Ishikawa (cell line): ENCODE results near the gene PPBP.

Experiments
- CEBPB ChIP-seq: IDR thresholded peaks from 2 replicates; pipeline ENCODE4 v1.6.1; 2012
- CREB1 ChIP-seq: IDR thresholded peaks from 2 replicates; pipeline ENCODE4 v1.6.1; 2012; ENCODE audit warnings: low read depth
- EGR1 ChIP-seq: IDR thresholded peaks from 2 replicates; pipeline ENCODE4 v1.6.1; 2012
- EP300 ChIP-seq: IDR thresholded peaks from 2 replicates; pipeline ENCODE4 v1.6.1; 2012; ENCODE audit warnings: borderline replicate concordance
- FOXM1 ChIP-seq: IDR thresholded peaks from 2 replicates; pipeline ENCODE4 v1.6.1; 2012; ENCODE audit warnings: low read depth, borderline replicate concordance
- NFIC ChIP-seq: IDR thresholded peaks from 2 replicates; pipeline ENCODE4 v1.6.1; 2012
- RAD21 ChIP-seq: IDR thresholded peaks from 2 replicates; pipeline ENCODE4 v1.6.1; 2012; ENCODE audit warnings: low read depth
- TAF1 ChIP-seq: IDR thresholded peaks from 2 replicates; pipeline ENCODE4 v1.6.1; 2012; ENCODE audit warnings: low read depth, mild to moderate bottlenecking
- TCF12 ChIP-seq: IDR thresholded peaks from 2 replicates; pipeline ENCODE4 v1.6.1; 2012; ENCODE audit warnings: low read depth
- TEAD4 ChIP-seq: IDR thresholded peaks from 2 replicates; pipeline ENCODE4 v1.6.1; 2012
- YY1 ChIP-seq: IDR thresholded peaks from 2 replicates; pipeline ENCODE4 v1.6.1; 2012; ENCODE audit warnings: low read depth
- ZBTB7A ChIP-seq: IDR thresholded peaks from 2 replicates; pipeline ENCODE4 v1.6.1; 2012; ENCODE audit warnings: low read depth
- TF ChIP-seq, protein P1 (sequence below): IDR thresholded peaks from 2 replicates; pipeline ENCODE4 v1.6.1; 2012
- TF ChIP-seq, protein P2 (sequence below): IDR thresholded peaks from 2 replicates; pipeline ENCODE4 v1.6.1; 2012; ENCODE audit warnings: low read depth, mild to moderate bottlenecking
- TF ChIP-seq, protein P3 (sequence below): IDR thresholded peaks from 2 replicates; pipeline ENCODE4 v1.6.1; 2012

The PPBP gene

DNA sequence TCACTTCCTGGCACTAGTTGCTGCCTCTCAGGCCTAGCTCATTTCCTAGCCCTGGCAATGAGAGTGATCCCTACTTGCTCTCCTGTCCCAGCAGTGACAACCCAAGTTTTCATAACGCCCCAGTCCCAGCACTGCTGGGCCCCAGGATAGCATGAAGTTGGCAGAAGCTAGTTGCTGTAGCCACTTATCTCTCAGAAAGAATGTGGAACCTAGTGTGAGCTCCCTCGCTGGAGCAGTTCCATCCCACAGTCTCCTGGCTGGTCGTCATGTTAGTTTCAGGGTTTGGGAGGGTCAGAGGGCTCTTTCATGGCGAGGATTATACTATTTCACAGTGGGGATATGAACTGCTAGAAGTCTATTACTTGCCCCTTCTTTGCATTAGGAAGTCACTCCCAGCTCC is 11.3 kb downstream of the PPBP start:
- TF ChIP-seq TAF1 (no peak), EGR1 (no peak), EP300 (no peak), ZBTB7A (no peak), TCF12 (no peak), RAD21 (no peak), FOXM1 (no peak), CREB1 (no peak), NFIC (no peak), TEAD4 (no peak), YY1 (no peak), CEBPB (no peak)
- TF ChIP-seq, protein P1, sequence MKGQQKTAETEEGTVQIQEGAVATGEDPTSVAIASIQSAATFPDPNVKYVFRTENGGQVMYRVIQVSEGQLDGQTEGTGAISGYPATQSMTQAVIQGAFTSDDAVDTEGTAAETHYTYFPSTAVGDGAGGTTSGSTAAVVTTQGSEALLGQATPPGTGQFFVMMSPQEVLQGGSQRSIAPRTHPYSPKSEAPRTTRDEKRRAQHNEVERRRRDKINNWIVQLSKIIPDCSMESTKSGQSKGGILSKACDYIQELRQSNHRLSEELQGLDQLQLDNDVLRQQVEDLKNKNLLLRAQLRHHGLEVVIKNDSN, result no peak
- TF ChIP-seq, protein P2, sequence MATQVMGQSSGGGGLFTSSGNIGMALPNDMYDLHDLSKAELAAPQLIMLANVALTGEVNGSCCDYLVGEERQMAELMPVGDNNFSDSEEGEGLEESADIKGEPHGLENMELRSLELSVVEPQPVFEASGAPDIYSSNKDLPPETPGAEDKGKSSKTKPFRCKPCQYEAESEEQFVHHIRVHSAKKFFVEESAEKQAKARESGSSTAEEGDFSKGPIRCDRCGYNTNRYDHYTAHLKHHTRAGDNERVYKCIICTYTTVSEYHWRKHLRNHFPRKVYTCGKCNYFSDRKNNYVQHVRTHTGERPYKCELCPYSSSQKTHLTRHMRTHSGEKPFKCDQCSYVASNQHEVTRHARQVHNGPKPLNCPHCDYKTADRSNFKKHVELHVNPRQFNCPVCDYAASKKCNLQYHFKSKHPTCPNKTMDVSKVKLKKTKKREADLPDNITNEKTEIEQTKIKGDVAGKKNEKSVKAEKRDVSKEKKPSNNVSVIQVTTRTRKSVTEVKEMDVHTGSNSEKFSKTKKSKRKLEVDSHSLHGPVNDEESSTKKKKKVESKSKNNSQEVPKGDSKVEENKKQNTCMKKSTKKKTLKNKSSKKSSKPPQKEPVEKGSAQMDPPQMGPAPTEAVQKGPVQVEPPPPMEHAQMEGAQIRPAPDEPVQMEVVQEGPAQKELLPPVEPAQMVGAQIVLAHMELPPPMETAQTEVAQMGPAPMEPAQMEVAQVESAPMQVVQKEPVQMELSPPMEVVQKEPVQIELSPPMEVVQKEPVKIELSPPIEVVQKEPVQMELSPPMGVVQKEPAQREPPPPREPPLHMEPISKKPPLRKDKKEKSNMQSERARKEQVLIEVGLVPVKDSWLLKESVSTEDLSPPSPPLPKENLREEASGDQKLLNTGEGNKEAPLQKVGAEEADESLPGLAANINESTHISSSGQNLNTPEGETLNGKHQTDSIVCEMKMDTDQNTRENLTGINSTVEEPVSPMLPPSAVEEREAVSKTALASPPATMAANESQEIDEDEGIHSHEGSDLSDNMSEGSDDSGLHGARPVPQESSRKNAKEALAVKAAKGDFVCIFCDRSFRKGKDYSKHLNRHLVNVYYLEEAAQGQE, result no peak
- TF ChIP-seq, protein P3, sequence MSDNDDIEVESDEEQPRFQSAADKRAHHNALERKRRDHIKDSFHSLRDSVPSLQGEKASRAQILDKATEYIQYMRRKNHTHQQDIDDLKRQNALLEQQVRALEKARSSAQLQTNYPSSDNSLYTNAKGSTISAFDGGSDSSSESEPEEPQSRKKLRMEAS, result no peak

DNA sequence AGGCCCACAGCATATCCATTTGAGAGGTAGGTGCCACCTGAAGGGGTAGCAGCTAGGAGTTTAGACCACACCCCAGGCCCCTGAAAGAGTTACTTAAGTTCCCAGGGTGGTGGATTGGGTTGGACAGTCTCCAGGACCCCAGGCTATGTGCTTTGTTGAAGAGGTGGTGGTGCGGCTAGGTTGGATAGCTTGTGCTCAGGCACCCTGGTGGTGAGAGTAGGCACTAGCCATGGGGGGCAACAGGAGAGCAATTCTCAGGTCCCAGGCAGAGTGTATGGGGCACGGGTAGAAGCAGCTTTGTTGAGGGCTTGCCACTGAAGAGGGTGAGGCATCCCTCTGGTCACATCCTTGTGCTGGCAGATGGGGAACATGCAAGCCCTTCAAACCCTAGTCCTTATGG is 11.8 kb downstream of the PPBP start:
- no peak for TF ChIP-seq CEBPB
- TF ChIP-seq TCF12, result no peak
- TF ChIP-seq, protein P3, result no peak
- no peak for TF ChIP-seq RAD21
- TF ChIP-seq EP300, result no peak
- TF ChIP-seq, protein P1, result no peak
- no peak for TF ChIP-seq CREB1
- TF ChIP-seq TAF1, result no peak
- TF ChIP-seq FOXM1, result no peak
- TF ChIP-seq, protein P2, result no peak
- no peak for TF ChIP-seq ZBTB7A

DNA sequence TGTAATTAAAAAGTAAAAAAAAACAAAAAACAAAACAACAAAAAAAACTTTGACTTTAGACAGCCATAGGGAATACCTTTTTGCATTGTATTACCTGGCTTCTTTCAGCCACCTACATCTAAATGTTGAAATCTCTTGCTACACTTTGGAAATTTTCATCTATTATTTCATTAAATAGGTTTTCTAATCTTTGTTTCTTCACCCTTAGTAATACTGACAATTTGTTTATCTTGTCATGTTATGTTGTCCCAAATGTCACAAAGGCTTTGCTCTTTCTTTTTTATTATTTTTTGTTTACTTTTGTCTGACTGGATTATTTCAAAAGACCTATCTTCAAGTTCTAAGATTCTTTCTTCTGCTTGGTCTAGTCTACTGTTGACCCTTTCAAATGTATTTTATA is 13.6 kb downstream of the PPBP start:
- no peak for TF ChIP-seq NFIC
- no peak for TF ChIP-seq YY1
- TF ChIP-seq TEAD4, result no peak
- TF ChIP-seq EP300, result no peak
- no peak for TF ChIP-seq RAD21
- TF ChIP-seq TCF12, result no peak

DNA sequence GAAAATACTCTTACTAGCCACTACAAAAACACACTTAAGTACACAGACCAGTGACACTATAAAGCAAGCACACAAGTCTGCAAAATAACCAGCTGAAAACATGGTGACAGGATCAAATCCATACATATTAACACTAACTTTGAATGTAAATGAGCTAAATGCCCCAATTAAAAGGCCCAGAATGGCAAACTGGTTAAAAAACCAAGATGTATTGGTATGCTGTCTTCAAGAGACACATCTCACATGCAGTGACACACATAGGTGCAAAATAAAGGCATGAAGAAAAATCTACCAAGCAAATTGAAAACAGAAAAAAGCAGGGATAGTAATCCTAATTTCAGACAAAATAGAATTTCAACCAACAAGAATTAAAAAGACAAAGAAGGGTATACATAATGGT is 17.0 kb downstream of the PPBP start:
- TF ChIP-seq, protein P1, result no peak
- TF ChIP-seq YY1, result no peak
- no peak for TF ChIP-seq EGR1
- no peak for TF ChIP-seq TAF1
- TF ChIP-seq FOXM1, result no peak
- no peak for TF ChIP-seq CREB1
- TF ChIP-seq, protein P2, result no peak
- TF ChIP-seq RAD21, result no peak
- TF ChIP-seq NFIC, result no peak
- no peak for TF ChIP-seq EP300
- TF ChIP-seq, protein P3, result no peak
- TF ChIP-seq TEAD4, result no peak
- TF ChIP-seq TCF12, result no peak
- TF ChIP-seq ZBTB7A, result no peak
- TF ChIP-seq CEBPB, result no peak
